ENCODE results near the gene OLFML1.

- TF ChIP-seq CTCF (IDR thresholded peaks at IDR 0.05): no peak
- no peak for TF ChIP-seq POLR2A (IDR thresholded peaks at IDR 0.05)
Observed at GRCh38 chr11:7444091-7444981, 41.0 kb upstream of the OLFML1 start.

All from heart left ventricle (tissue), 13 donors.